ENCODE data around the gene HPCA.
"Not testable (repeated sequence)": the region's sequence is repeated elsewhere in the genome, so short reads cannot be mapped to it uniquely, and the experiment has no call there.

Gene HPCA

GRCh38 chr1:32898958-32899357, 12.7 kb downstream of the HPCA start:
- DNase-seq (ENCODE audit: low read depth, low spot score): no peak
- H3K4me3 ChIP-seq (ENCODE audit: low read length): no peak overlapping the region

DNA sequence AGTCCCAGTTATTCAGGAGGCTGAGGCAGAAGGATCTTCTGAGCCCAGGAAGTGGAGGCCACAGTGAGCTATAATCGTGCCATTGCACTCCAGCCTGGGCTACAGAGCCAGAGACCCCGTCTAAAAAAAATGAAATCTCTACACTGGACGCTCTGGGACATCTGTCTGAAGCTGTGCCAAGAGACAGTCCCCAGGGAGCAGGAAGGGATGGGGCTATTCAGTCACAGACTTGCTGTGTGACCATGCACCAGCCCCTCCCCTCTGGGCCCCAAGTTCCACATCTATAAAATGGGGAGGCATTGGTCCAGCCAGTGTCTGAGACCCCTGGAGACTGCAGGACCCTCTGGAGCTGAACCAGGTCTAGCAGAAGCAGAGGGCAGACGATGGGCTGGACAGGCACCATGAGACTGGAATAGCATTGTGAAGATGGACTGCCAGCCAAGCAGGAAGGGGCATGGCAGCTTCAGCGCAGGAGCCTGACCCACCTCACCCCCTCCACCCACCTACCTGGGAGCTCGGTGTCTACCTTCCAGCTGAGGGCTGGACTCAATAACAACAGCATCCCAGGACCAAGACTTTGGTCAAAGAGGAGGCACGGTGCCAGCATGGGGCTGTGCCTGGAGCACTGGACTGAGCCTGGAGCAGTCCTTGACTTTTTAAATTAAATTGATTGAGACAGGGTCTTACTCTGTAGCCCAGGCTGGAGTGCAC, 13.4 kb downstream of the HPCA start:
- no peak overlapping the region for H3K4me3 ChIP-seq (ENCODE audit: low read length)
- DNase-seq (ENCODE audit: low read depth, low spot score): no peak

- no peak for DNase-seq (ENCODE audit: low read depth, low spot score)
- H3K4me3 ChIP-seq (ENCODE audit: low read length): peak overlapping the region; percentile 44
These were observed 14.2 kb downstream of the HPCA start for GRCh38 chr1:32900371-32900955.

DNA sequence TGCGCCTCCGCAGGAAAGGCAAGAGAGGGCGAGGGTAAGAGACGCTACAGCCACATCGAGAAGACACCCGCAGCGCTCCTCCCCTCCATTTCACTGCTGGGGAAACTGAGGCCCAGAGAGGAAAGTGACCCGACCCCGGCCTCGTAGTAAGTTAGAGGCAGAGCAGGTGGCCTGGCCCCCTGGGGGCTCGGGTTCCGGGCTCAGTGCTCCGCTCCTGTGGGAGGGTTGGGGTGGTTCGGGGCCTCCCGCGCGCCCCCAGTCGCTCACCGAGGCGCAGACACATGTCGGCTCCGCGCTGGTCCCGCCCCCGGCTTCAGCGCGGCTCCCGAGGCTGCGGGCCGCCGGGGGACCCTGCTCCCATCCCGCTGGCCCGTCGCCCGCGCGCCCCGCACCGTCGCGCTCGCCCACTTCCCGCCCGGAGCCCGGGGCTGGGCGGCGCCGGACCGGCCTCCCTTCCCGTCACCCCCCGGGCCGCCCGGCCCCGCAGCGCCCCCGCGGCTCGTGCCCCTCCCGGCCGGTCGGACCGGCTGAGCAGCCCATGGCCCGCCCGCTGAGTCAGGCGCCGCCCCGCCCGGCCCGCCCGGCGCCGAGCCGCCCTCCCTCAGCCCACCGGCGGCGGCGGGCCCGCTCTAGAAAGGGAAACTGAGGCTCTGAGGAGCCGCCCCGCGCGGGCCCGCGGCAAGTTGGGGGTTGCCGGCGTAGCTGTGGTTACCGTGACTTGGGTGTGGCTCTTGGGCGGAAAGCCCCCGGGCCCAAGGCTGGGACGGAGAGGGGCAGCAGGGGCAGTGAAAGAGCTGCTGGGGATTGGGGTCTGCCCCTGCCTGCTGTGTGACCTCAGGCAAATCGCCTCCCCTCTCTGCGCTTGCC, 14.9 kb downstream of the HPCA start, which contains the start of gene TMEM54:
TMEM54 (minus strand) TSS at position 434 of the 867 bp plus-strand sequence; CDS start at position 283, 151 bp downstream.
- H3K4me3 ChIP-seq (ENCODE audit: low read length): peak within 1 kb of the TSS; percentile 44
- no peak for DNase-seq (ENCODE audit: low read depth, low spot score)

GRCh38 chr1:32901823-32902534, 15.7 kb downstream of the HPCA start:
- peak overlapping the region; percentile 43 for H3K4me3 ChIP-seq (ENCODE audit: low read length)
- DNase-seq (ENCODE audit: low read depth, low spot score): no peak

DNA sequence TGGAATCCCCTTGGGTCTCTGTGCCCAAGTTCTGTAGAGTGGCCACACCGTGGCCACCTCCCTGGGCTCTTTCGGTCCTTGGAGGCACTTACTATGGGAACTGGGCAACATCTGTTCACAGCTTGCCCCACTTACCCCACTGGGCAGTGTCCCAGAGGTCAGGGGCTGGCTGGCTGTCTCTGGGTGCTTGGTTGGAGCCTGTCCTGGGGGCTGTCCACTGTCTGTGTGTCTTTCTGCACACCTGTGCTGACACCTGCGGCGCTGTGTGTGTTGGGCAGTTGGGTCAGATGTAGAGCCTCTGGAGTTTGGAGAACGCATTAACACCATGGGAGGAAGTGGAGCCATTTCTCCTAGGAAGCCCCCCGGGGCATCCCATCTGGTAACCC, 16.2 kb downstream of the HPCA start:
- DNase-seq (ENCODE audit: low read depth, low spot score): no peak
- H3K4me3 ChIP-seq (ENCODE audit: low read length): no peak overlapping the region

GRCh38 chr1:32903991-32904785, 17.9 kb downstream of the HPCA start:
- DNase-seq (ENCODE audit: low read depth, low spot score): peak; percentile 8

GRCh38 chr1:32904797-32905196, 18.5 kb downstream of the HPCA start:
- no peak for DNase-seq (ENCODE audit: low read depth, low spot score)
- no peak overlapping the region for H3K4me3 ChIP-seq (ENCODE audit: low read length)

More at GRCh38 chr1:32903991-32904785, 17.9 kb downstream of the HPCA start:
- no peak overlapping the region for H3K4me3 ChIP-seq (ENCODE audit: low read length)

GRCh38 chr1:32905588-32905987, 19.3 kb downstream of the HPCA start:
- not testable (repeated sequence) for H3K4me3 ChIP-seq (ENCODE audit: low read length); DNase-seq (ENCODE audit: low read depth, low spot score)

DNA sequence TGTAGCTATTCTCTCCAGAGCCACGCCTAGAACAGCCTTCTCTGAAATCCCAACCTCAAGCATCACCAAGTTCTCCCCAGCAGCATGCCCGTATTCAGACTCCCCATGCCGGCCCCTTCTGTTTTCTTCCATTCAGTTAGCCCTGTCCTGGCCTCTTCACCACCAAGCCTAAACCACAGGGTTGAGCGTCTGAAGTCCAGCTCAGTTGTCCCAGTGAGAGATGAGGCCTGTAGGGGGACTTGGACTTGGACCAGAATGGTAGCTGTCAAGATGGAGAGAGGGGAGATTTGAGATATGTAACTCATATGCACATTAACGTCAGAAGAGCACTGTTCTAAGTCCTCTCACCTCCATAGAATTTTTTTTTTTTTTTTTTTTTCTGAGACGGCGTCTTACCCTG, 20.4 kb downstream of the HPCA start:
- DNase-seq (ENCODE audit: low read depth, low spot score): no peak
- H3K4me3 ChIP-seq (ENCODE audit: low read length): no peak overlapping the region

- H3K4me3 ChIP-seq (ENCODE audit: low read length): no peak overlapping the region
- no peak for DNase-seq (ENCODE audit: low read depth, low spot score)
These were observed 21.1 kb downstream of the HPCA start for GRCh38 chr1:32907435-32907834.

DNA sequence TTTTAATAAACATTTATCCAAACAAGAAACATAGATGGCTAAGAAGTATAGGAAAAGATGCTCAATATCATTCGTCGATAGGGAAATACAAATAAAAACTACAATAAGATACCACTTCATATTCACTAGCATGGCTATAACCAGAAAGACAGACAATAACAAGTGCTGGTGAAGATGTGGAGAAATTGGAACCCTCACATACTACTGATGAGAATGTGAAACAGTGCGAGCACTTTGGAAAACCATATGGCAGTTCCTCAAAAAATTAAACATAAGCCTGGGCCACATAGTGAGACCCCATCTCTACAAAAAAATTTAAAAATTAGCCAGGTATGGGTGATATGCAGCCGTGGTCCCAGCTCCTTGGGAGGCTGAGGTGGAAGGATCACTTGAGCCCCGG, 24.0 kb downstream of the HPCA start:
- DNase-seq (ENCODE audit: low read depth, low spot score): no peak
- H3K4me3 ChIP-seq (ENCODE audit: low read length): no peak overlapping the region

GRCh38 chr1:32915766-32916706, 29.7 kb downstream of the HPCA start:
- no peak overlapping the region for H3K4me3 ChIP-seq (ENCODE audit: low read length)
- no peak for DNase-seq (ENCODE audit: low read depth, low spot score)

DNA sequence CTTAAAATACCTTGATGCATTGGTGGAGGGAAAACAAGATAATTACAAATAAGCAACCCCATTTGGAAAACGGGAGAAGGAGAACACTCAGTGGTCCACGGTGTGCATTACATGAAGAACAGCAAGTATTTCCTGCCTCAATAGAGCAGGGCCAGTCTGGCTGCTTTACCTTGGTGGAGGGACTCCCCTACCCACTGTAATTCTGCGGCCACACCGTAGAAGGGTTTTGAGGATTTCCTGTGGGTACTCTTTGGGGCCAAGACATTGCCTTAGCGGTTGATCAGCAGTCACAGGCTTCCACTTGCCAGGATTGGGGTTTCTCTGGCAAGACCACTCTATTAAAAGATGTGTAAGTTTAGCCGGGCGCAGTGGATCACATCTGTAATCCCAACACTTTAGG, 31.2 kb downstream of the HPCA start:
- no peak overlapping the region for H3K4me3 ChIP-seq (ENCODE audit: low read length)
- DNase-seq (ENCODE audit: low read depth, low spot score): peak; percentile 20

- DNase-seq (ENCODE audit: low read depth, low spot score): no peak
- no peak overlapping the region for H3K4me3 ChIP-seq (ENCODE audit: low read length)
These were observed 31.9 kb downstream of the HPCA start for GRCh38 chr1:32918179-32918578.

DNA sequence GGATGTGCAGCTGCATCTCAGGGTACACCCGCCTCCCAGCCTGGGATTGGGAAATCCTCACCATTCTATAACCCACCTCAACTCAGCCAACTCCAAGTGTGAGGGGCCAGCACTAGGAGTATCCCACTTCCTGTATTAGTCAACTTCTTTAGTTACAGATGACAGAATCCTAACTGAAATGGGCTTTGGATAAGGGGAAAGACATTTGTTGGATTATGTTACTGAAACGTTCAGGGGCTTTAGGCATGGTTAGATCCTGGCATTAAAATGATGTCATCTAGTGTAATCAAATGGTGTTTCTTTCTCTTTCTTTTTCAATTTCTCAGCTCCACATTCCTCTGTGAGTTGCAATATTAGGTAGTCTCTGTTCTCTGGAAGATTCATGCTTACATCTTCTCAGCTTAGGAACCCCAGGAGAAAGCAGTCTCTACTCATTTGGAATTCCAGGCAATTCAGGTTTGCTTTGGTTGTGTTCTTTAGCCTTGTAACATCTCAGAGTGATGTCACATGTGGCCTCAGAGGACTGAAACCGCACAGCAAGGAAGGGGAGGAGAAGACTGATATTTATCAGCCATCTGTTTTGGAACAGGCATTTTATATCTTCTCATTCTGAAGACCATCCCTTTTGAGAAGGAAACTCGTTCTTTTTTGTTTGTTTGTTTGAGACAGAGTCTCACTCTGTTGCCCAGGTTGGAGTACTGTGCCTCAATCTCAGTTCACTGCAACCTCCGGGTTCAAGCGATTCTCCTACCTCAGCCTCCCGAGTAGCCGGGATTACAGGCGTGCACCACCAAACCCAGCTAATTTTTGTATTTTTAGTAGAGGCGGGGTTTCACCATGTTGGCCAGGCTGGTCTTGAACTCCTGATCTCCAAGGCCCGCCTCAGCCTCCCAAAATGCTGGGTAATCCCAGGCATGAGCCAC, 33.8 kb downstream of the HPCA start:
- no peak for DNase-seq (ENCODE audit: low read depth, low spot score)
- H3K4me3 ChIP-seq (ENCODE audit: low read length): no peak overlapping the region

DNA sequence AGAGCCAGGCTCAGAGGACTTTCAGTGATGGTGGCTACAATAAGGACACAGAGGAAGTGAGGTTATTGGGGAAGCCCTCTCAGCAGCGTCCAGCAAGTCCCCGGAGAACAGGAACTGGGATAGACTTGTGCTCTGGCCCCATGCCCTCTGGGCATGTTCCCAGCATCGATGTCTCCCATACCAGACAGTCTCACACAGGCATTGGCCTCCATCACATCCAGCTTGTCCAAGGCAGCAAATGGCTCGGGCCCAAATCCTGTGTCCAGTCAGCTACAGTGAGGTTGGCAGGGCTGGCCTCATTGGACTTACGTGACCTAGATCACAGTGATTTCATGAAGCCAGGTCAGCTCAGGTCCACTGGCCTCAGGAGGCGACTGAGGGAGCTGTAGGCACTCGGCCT, 34.5 kb downstream of the HPCA start:
- no peak for DNase-seq (ENCODE audit: low read depth, low spot score)
- H3K4me3 ChIP-seq (ENCODE audit: low read length): no peak overlapping the region
